GM18951 (cell line): Measurements from ENCODE around the gene KCNQ1.

Source experiments
- POLR2A ChIP-seq: IDR thresholded peaks from 4 replicates; pipeline ENCODE4 v1.6.1; 2011; ENCODE audit warnings: mild to moderate bottlenecking; ENCODE audit not compliant: insufficient read length, insufficient read depth; ENCODE audit errors: extremely low read depth
- in situ Hi-C: fragments of 300-500 bp; cut with MboI; formaldehyde crosslinking; loops from one replicate; pipeline ENCODE4 v1.12.0; 2022; ENCODE audit warnings: low sequenced_read_pairs, mixed read lengths, inconsistent platforms; ENCODE audit not compliant: unreplicated experiment

KCNQ1 gene

GRCh38 chr11:2445746-2446551 is 1.1 kb downstream of the KCNQ1 start:
- TF ChIP-seq POLR2A, result no peak
- in situ Hi-C loops, result loop anchor here (25.0 kb wide), 1 partner anchor 441 kb away; the partner anchor contains the start of gene CDKN1C

DNA sequence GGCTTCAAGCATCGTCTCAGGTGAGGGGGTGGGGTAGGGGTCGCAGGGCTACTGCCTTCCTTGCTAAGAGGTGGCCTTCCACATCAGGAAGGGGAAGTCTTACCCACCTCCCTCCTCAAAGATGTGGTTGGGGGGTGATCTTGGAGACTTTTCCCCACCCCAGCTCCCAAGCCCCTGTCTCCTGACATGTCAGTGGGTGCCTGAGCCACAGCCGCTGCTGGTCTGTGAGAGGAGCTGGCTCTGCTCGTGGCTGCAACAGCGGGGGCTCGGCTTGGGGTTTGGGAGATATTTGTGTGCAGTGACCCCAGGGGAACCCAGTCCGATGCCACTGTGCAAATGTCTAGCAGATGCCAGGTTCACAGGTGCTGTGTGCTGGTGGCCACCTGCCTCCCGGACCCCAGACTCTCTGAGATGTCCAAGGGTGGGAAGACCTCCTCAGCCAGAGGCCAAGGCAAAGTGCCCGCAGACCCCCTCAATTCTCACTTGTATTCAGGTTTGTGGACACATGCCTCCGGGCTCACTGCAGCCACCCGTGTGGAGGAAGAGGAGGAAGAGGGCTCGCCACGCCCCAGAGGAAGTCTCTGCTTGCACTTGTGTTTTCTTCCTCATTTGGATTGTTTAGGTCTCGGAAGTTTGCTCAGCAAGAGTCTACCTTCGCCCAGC is 1.9 kb downstream of the KCNQ1 start:
- no peak for TF ChIP-seq POLR2A
- in situ Hi-C loops, result loop anchor here (25.0 kb wide), 1 partner anchor 441 kb away; the partner anchor contains the start of gene CDKN1C

- in situ Hi-C loops, result loop anchor here (25.0 kb wide), 1 partner anchor 440 kb away; the partner anchor contains the start of gene CDKN1C
These were observed 2.6 kb downstream of the KCNQ1 start for GRCh38 chr11:2447253-2447950.

GRCh38 chr11:2447951-2448650 is 3.3 kb downstream of the KCNQ1 start:
- in situ Hi-C loops, result loop anchor here (25.0 kb wide), 1 partner anchor 439 kb away; the partner anchor contains the start of gene CDKN1C
- TF ChIP-seq POLR2A, result no peak

More at GRCh38 chr11:2447253-2447950, 2.6 kb downstream of the KCNQ1 start:
- no peak for TF ChIP-seq POLR2A

GRCh38 chr11:2448661-2449547 is 4.1 kb downstream of the KCNQ1 start:
- TF ChIP-seq POLR2A, result no peak
- in situ Hi-C loops, result loop anchor here (25.0 kb wide), 1 partner anchor 438 kb away; the partner anchor contains the start of gene CDKN1C

DNA sequence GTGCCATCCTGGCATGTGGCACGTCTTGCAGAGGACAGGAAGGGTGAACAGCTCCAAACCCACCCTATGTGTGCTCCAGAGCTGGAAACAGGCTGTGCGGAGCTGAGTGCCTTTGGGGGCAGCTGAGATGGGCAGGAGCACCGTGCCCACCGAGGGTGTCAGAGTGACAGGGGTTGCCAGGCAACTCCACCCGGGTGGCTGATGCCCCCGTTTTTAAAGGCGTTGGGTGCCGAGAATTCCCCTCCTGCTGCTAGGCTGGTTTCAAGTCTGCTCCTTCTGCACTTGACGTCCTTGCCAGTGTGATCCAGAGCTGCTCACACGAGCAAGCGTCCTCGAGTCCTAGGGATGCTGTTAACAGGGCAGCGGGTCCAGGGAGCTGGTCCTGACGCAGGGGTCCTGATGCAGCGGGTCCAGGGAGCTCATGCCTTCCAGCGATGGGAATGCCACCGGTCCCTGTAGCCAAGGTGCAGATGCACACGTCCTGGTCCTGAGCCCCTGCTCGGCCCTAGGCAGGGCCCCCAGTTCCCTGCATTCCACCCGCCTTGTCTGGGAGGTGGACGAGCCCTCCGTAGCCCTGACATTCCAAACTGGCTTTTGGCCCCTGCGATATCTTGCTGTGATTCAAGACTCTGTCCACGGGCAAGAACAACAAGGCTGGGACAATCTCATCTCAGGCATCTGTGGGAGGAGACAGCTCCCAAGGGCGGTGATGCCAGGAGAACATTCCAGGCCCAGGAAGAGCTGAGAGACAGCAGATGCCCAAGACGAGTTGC is 4.9 kb downstream of the KCNQ1 start:
- no peak for TF ChIP-seq POLR2A
- in situ Hi-C loops, result loop anchor here (25.0 kb wide), 1 partner anchor 438 kb away; the partner anchor contains the start of gene CDKN1C

GRCh38 chr11:2450321-2451041 is 5.7 kb downstream of the KCNQ1 start:
- in situ Hi-C loops, result no loop called here
- TF ChIP-seq POLR2A, result no peak

GRCh38 chr11:2451336-2451735 is 6.5 kb downstream of the KCNQ1 start:
- in situ Hi-C loops, result no loop called here
- TF ChIP-seq POLR2A, result no peak

- no peak for TF ChIP-seq POLR2A
- in situ Hi-C loops, result no loop called here
These were observed 7.1 kb downstream of the KCNQ1 start for GRCh38 chr11:2451916-2452315.

DNA sequence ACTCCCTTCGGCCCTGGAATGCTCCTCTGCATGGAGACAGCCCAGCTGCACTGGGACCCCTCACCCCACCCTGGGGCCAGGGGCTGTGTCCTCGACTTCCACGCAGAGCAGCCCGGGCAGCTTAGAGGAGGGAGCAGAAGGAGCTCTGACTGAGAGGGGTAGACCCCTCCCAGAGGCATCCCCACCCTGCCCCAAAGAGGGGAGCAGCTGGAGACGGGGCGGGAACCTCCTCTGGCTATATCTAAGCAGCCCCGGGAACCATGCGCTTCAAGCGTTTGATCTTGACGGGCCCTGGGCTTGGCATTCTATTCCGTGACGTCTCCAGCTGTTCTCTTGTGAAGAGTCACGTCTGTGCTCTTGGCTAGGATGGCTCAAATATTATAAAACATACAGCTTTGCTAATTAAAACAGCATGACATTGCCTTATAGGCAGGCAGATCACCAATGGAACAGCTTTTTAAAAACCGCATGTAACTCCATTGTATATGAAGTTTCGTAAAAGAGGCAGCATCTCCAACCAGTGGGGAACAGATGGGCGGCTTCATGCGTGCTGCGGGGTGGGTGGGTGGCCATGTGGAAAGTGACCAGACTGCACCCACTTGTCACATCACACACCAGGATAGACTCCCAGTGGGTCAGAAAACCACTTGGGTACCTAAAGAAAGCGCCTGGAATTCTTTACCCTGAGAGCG is 7.7 kb downstream of the KCNQ1 start:
- in situ Hi-C loops, result no loop called here

More for the DNA sequence above, 7.7 kb downstream of the KCNQ1 start:
- no peak for TF ChIP-seq POLR2A
